Skeletal muscle tissue (tissue), 4 donors: ENCODE measurements around the gene TNIK. TPM values are rescaled to one million over a fixed set of nuclear protein-coding genes. Genes with fewer than 3 reads are reported as not detected.

Source experiments
- H3K27ac ChIP-seq: one replicate; pipeline ENCODE4 v1.7.0; 2013; ENCODE audit warnings: mild to moderate bottlenecking, low read depth, low read length, inconsistent platforms
- H3K27me3 ChIP-seq, 3 donors: one replicate each; pipeline ENCODE4 v1.7.0; 2013; ENCODE audit warnings: low read length in 3 of 3; ENCODE audit not compliant: control insufficient read depth in 3 of 3, insufficient read depth in 3 of 3
- H3K36me3 ChIP-seq, 3 donors: one replicate each; pipeline ENCODE4 v1.7.0; 2013; ENCODE audit warnings: low read length in 3 of 3; ENCODE audit not compliant: control insufficient read depth in 3 of 3, insufficient read depth in 3 of 3
- H3K4me1 ChIP-seq, 3 donors: one replicate each; pipeline ENCODE4 v1.7.0; 2013; ENCODE audit warnings: low read length in 3 of 3, mild to moderate bottlenecking in 3 of 3; ENCODE audit not compliant: control insufficient read depth in 3 of 3, insufficient read depth in 3 of 3
- H3K4me3 ChIP-seq, 3 donors: one replicate each; pipeline ENCODE4 v1.7.0; 2013; ENCODE audit warnings: low read length in 3 of 3
- H3K9ac ChIP-seq, 3 donors: one replicate each; pipeline ENCODE4 v1.7.0; 2013; ENCODE audit warnings: low read length in 3 of 3, mild to moderate bottlenecking in 3 of 3, moderate library complexity in 2 of 3, low read depth in 1 of 3
- H3K9me3 ChIP-seq, 3 donors: one replicate each; pipeline ENCODE4 v1.7.0; 2013; ENCODE audit warnings: low read length in 3 of 3; ENCODE audit not compliant: control insufficient read depth in 3 of 3
- total RNA-seq: library from RNA; depleted of rRNA; stranded (reverse); fragments of >200 nt; gene quantifications from one replicate; pipeline ENCODE4 v1.2.3, GENCODE V29; 2014
- donor health status: Osteomylitis.

The TNIK gene
- total RNA-seq, 1 donor from 2014 or later: 31.3 TPM

DNA sequence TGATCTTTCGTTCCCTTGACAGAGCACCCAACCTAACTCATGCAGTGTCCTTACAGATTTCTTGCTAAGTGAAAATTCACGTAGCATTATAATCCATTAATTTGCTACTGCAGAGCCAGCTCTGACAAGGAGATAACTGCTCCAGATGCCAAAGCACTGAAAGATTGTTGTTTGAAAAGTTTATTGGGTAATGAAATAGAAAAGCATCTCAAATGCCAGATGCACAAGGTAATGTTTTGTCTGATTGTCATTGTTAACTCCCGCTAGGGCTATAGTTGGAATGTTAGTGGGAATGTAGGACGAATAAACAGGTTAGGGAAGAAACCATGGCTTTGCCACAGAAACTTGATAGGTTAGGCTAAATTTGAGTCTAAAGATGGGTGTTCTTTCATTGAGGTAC is 413.4 kb downstream of the TNIK start:
- no peak overlapping the region for H3K4me3 ChIP-seq
- no peaks in the 10 kb centered on the region for H3K9me3 ChIP-seq
- H3K36me3 ChIP-seq: no peaks in the 10 kb centered on the region
- no peak overlapping the region for H3K9ac ChIP-seq
- H3K4me1 ChIP-seq: no peaks in the 10 kb centered on the region
- peaks cover 0 to 2% (median 0%) of the 10 kb centered on the region in 3 donors for H3K27me3 ChIP-seq
- H3K27ac ChIP-seq: no peak overlapping the region

DNA sequence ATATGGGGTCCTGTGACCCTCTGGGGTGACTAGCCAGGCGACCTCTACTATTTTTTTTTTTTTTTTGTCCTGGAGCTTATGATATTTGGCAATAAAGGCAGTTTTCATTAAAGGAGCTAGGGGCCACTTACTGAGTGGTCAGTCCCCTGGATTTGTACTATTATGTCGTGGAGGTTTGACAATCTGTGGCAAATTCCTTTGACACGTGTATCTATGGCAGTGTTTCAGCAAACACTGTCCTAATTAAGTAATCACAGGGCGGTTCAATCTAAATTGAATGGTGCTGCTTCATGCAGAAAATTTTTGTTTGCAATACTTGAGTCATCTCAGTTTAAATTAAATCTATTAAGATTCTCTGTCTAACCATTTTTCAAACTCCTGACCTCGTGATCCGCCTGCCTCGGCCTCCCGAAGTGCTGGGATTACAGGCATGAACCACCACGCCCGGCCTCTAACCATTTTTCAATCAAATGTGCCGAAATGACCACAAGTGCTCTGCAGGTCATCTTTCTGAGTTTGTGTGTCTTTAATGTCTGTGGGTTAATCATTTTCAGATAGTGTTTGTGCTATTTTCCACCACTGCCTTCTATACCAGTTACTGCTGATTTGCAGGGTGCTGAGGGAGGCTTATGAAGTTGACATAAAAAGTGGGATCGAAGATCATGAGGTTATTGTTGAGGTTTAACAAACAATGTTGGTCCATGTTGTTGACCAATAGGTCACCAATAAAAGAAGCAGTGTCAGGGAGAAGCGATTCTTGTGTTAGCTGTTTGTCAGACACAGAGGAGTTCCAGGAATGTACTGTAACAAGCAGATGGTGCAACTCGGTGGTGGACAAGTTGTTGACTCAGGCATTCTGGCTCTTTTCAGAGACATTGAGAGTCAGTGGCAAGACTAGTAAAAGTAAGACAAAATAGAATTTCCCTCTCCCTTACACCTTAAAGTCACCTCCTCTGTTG is 415.1 kb downstream of the TNIK start:
- Histone ChIP-seq H3K4me1 (no peaks in the 10 kb centered on the region), H3K9ac (no peak overlapping the region), H3K27ac (no peak overlapping the region), H3K36me3 (no peaks in the 10 kb centered on the region), H3K9me3 (no peaks in the 10 kb centered on the region), H3K4me3 (no peak overlapping the region), H3K27me3 (peaks cover 0 to 2% (median 0%) of the 10 kb centered on the region in 3 donors)

DNA sequence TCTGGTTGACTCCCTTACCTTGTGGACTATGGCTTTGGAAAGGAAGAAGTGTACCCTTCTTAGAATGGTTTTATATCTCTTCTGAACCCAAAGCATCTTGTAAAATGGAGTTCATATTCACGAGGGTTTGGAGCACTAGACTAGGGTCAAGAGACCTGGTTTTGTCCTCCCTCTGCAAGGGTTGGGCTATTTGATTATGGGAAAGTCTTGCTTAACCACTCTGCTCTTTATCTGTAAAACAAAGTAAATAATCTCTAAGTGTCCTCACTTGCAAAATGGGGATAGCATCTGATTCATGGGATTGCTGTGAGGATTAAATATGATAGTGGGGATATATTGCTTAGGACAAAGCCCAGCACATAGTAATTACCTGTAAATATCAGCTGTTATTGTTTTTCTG is 415.8 kb downstream of the TNIK start:
- Histone ChIP-seq H3K36me3 (no peaks in the 10 kb centered on the region), H3K9ac (no peak overlapping the region), H3K4me1 (no peaks in the 10 kb centered on the region), H3K27ac (no peak overlapping the region), H3K9me3 (no peaks in the 10 kb centered on the region), H3K4me3 (no peak overlapping the region), H3K27me3 (peaks cover 0 to 2% (median 0%) of the 10 kb centered on the region in 3 donors)

DNA sequence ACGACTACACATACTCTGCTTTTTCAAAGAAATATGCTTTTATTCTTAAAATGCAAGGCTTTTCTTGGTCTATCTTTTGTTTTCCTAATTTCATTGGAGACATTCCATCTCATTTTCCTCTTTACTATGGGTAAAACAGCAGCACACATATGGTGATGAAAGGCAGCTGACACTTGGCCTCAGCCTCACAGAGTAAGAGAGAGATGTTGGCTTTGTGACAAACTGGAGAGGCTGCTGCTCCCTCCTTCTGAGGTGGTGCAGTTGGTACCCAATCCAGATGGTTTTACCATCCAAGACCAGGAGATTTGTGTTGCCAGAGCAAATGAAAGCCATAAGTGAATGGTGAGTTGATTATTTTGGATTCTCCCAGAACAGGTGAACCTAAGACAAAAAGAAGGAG is 420.5 kb downstream of the TNIK start:
- Histone ChIP-seq H3K4me3 (no peak overlapping the region), H3K27ac (no peak overlapping the region), H3K4me1 (no peaks in the 10 kb centered on the region), H3K9me3 (no peaks in the 10 kb centered on the region), H3K36me3 (no peaks in the 10 kb centered on the region), H3K27me3 (peaks cover 0 to 2% (median 0%) of the 10 kb centered on the region in 3 donors), H3K9ac (no peak overlapping the region)

DNA sequence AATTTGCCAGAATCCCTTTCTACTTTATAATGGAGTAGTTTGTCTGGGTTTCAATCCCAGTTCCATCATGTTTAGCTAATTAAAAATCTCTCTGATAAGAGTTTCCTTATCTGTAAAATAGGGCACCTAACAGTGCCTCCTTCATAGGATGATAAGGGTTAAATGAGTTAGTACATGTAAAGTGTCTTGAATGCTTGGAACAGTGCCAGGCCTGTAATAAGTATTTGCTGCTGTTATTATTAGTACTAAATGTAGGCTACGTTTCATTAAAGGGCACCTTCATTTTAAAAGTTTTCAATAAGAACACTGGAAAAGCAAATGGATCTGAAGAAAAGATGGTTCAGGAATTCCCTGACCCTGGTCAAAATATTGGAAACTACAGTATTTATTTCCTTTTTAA is 421.9 kb downstream of the TNIK start:
- Histone ChIP-seq H3K9ac (no peak overlapping the region), H3K4me1 (no peaks in the 10 kb centered on the region), H3K9me3 (no peaks in the 10 kb centered on the region), H3K27ac (no peak overlapping the region), H3K36me3 (no peaks in the 10 kb centered on the region), H3K4me3 (no peak overlapping the region), H3K27me3 (no peaks in the 10 kb centered on the region)

DNA sequence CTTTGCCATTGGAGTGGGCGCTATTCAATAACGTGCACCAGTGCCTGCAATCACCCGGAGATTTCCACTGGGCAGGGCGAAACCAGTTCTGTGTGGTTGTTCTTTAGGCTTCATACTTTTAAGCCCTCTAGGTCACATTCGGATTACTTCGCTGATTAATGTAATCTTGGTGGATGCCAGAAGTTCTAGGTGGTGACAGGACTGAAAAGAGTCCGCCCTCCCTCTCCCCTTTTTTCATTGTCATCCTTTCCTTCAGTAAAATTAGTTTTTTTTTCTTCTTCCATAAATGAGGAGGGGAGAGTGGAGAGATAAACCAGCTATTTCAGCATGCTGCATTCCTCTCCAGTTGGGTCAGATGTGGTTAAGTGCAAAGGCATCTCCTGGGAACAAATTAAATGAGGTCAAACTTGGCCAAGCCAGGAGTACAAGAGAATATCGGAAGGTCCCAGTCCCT is 431.4 kb downstream of the TNIK start:
- no peaks in the 10 kb centered on the region for H3K36me3 ChIP-seq
- peak overlapping the region; percentile 69 to 73 (median 72) for H3K4me3 ChIP-seq
- H3K27me3 ChIP-seq: peaks cover 0 to 8% (median 0%) of the 10 kb centered on the region in 3 donors
- H3K27ac ChIP-seq: no peak overlapping the region
- H3K9ac ChIP-seq: peak overlapping the region in 2 of 3 donors; percentile 41 to 52
- H3K4me1 ChIP-seq: peaks cover 10 to 14% (median 11%) of the 10 kb centered on the region in 3 donors
- H3K9me3 ChIP-seq: no peaks in the 10 kb centered on the region

DNA sequence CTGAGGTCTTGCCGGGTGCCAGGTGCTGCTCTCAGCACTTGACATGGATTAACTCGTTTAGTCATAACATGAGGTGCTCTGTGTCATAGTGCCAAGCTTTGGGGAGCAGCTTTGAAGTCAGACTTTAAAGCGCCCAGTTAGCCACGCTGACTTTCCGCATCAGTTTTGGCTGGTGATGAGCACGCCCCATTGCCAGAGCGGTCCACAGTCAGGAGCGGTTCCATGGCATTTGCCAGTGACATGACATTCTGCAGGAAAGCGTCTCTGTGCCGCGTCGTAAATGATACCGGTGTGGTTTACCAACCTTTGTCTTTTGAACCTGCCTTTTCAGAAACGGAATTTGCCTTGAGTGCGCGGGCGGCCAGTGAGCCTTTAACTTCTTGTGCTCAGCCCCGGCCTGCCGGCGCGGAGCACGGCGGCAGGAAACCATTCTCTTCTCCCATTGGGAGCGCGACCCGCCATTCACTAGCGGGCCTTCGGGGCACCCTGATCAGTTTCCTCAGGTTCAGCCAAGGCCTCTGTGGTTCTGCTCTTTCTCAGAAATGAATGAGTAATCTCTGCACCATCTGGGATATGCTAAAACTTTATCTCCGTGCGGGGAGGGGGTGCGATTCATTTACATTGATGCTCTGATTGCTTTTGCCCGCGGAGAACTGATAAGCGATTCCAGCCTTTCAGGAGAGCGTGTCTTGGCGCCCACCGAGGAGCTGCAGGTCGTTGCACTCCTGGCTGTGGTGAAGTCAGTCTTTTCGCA is 432.0 kb downstream of the TNIK start:
- no peaks in the 10 kb centered on the region for H3K36me3 ChIP-seq
- peaks cover 0 to 8% (median 0%) of the 10 kb centered on the region in 3 donors for H3K27me3 ChIP-seq
- no peak overlapping the region for H3K27ac ChIP-seq
- H3K4me3 ChIP-seq: peak overlapping the region; percentile 69 to 73 (median 72)
- H3K9me3 ChIP-seq: no peaks in the 10 kb centered on the region
- H3K4me1 ChIP-seq: peaks cover 10 to 14% (median 11%) of the 10 kb centered on the region in 3 donors
- H3K9ac ChIP-seq: peak overlapping the region; percentile 41 to 57 (median 52)

DNA sequence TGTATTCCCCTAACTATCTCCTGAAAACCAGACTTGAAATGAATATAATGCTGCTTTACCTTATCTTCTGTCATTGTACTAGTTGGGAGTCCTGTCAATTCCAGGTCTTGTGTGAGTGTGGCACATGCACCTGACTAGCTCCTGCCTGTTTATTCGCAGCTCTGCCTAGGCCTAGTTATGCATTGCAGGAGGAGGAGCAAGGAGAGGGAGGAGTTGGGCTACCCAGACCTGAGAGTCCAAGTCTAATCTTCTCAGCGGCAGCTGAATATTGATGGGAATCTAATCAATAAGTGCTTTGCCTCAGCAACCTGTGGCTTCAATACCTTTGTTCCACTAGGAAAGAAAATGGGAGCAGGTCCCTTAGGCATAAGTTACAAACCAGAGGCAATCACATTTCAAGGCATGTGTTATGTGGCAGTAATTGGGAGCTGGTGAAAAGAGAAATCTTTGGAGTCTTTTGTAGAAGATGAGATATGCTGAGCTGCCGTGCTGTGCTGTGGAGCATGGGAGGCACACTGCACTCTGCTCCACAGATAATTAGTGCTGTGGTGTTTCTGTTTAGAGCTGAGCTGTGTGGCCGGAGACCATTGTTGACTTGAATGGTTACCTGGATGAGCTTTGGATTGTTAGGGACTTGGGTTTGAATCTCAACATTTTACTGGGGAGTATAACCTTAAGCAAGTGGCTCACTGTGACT is 433.5 kb downstream of the TNIK start, which contains the start of gene SLC2A2:
TSS of gene SLC2A2 (minus strand) at position 124 of the 697 bp plus-strand sequence. CDS start at position 74, 50 bp downstream.
- H3K4me3 ChIP-seq: no peak within 1 kb of the TSS
- H3K27me3 ChIP-seq: peaks cover 0 to 8% (median 0%) of the 10 kb centered on the region in 3 donors
- H3K4me1 ChIP-seq: peaks cover 10 to 14% (median 11%) of the 10 kb centered on the region in 3 donors
- no peaks in the 10 kb centered on the region for H3K9me3 ChIP-seq
- H3K27ac ChIP-seq: no peak within 1 kb of the TSS
- H3K36me3 ChIP-seq: no peaks in the 10 kb centered on the region
- H3K9ac ChIP-seq: no peak within 1 kb of the TSS

DNA sequence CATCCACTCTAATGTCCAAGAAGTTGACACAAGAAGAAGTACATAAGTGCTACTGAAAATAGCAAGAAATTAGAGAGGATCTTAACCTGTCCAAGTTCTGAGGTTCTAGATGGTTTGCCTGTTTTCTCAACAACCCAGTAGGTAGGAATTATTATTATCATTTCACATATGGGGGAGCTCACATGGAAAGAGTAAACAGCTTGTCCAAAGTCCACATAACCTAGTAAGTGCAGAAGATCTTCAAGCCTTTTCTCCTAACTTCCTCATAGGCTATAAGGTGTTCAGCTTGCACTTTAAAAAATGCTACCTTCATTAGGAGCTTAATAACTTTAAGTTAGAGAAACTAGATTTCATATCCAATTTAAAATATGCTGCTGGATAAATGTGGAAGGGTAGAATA is 436.6 kb downstream of the TNIK start:
- peaks cover 3 to 11% (median 6%) of the 10 kb centered on the region in 3 donors for H3K4me1 ChIP-seq
- no peaks in the 10 kb centered on the region for H3K36me3 ChIP-seq
- H3K27me3 ChIP-seq: peaks cover 0 to 6% (median 0%) of the 10 kb centered on the region in 3 donors
- no peak overlapping the region for H3K27ac ChIP-seq
- H3K9ac ChIP-seq: no peak overlapping the region
- H3K4me3 ChIP-seq: no peak overlapping the region
- no peaks in the 10 kb centered on the region for H3K9me3 ChIP-seq
